ENCODE data around the gene ASTL. TPM values are rescaled to one million over a fixed set of nuclear protein-coding genes. Genes with fewer than 3 reads are reported as not detected.

ASTL gene
- total RNA-seq, 1 donor from 2014 or later = not detected

DNA sequence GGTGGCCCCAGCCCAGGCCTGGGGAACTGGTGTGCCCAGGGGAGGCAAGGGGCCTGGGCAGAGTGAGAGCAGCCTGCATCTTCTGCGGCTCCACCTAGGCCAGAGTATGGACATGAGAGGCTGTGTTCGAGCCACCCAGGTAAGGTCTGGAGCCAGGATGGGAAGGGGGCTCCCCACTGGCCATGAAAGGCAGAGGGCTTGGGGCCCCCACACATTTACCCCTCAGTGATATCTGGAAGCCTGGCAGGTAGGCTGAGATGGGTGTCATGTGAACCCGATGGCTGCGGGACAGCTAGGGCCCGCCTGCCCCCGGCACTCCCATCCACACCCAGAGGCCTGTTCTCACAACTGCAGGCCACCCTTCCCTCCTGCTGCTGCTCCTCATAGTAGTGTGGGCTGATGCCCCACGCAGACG is 35.1 kb downstream of the ASTL start:
- Mint-ChIP-seq H3K27ac (ENCODE audit: unreplicated experiment) (no peak overlapping the region), H3K27me3 (ENCODE audit: unreplicated experiment) (peaks cover 4% of the 10 kb centered on the region), H3K4me3 (ENCODE audit: unreplicated experiment) (no peak overlapping the region), H3K4me1 (ENCODE audit: low read depth, unreplicated experiment) (peaks cover 9% of the 10 kb centered on the region), H3K9me3 (ENCODE audit: unreplicated experiment) (peaks cover 5% of the 10 kb centered on the region), H3K36me3 (ENCODE audit: unreplicated experiment) (peaks cover 10% of the 10 kb centered on the region)
- TF ChIP-seq, protein P1, sequence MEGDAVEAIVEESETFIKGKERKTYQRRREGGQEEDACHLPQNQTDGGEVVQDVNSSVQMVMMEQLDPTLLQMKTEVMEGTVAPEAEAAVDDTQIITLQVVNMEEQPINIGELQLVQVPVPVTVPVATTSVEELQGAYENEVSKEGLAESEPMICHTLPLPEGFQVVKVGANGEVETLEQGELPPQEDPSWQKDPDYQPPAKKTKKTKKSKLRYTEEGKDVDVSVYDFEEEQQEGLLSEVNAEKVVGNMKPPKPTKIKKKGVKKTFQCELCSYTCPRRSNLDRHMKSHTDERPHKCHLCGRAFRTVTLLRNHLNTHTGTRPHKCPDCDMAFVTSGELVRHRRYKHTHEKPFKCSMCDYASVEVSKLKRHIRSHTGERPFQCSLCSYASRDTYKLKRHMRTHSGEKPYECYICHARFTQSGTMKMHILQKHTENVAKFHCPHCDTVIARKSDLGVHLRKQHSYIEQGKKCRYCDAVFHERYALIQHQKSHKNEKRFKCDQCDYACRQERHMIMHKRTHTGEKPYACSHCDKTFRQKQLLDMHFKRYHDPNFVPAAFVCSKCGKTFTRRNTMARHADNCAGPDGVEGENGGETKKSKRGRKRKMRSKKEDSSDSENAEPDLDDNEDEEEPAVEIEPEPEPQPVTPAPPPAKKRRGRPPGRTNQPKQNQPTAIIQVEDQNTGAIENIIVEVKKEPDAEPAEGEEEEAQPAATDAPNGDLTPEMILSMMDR (IDR thresholded peaks at IDR 0.05; ENCODE audit: partially characterized antibody, unreplicated experiment) = no peak
- peak; percentile 23 for DNase-seq

DNA sequence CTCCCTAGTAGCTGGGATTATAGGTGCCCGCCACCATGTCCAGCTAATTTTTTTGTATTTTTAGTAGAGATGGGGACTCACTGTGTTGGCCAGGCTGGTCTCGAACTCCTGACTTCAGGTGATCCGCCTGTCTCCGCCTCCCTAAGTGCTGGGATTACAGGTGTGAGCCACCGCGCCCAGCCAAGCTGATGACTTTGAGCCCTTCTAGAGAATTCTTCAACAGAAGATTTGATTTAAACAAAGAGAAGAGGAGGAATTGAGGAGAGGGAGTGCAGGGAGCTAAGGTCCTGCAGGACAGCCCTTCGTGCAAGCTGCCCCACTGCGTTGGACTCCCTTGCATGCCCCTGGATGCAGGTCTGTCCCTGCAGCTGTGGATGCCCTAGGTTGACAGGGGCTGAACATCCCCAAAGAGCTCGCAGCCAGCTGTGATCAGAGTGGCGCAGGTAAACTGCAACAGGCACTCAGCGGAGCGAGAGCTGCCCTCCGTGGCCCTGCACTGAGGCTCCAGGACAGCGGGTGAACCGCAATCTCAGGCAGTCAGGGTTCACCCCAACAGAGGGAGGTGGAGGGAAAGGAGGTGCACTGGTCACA is 35.6 kb downstream of the ASTL start:
- TF ChIP-seq, protein P1 (IDR thresholded peaks at IDR 0.05; ENCODE audit: partially characterized antibody, unreplicated experiment) = no peak
- DNase-seq = no peak
- Mint-ChIP-seq H3K27me3 (ENCODE audit: unreplicated experiment) (peaks cover 5% of the 10 kb centered on the region), H3K27ac (ENCODE audit: unreplicated experiment) (no peak overlapping the region), H3K9me3 (ENCODE audit: unreplicated experiment) (peaks cover 5% of the 10 kb centered on the region), H3K4me3 (ENCODE audit: unreplicated experiment) (no peak overlapping the region), H3K4me1 (ENCODE audit: low read depth, unreplicated experiment) (peaks cover 7% of the 10 kb centered on the region), H3K36me3 (ENCODE audit: unreplicated experiment) (peaks cover 10% of the 10 kb centered on the region)

DNA sequence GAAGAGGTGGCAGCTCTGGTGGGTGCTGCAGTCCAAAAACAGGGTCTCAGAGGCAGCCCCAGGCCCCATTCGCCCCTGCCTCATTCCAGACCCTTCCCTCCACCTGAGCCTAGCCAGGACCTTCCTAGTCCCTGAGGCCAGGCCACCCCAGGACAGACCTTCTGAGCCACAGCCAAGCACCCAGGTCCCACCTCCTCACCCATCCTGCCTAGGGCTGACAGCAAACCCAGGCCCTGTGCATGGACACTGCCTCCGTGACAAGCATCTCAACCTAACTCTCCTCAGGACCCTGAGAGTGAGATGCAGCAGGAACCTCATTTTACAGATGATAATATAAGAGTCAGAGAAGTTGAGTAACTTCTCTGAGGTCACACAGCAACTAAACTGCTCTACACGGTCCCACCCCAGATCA is 37.4 kb downstream of the ASTL start:
- no peak overlapping the region for H3K27ac Mint-ChIP-seq (ENCODE audit: unreplicated experiment)
- H3K9me3 Mint-ChIP-seq (ENCODE audit: unreplicated experiment) = peaks cover 4% of the 10 kb centered on the region
- peaks cover 5% of the 10 kb centered on the region for H3K27me3 Mint-ChIP-seq (ENCODE audit: unreplicated experiment)
- peaks cover 21% of the 10 kb centered on the region for H3K36me3 Mint-ChIP-seq (ENCODE audit: unreplicated experiment)
- H3K4me3 Mint-ChIP-seq (ENCODE audit: unreplicated experiment) = no peak overlapping the region
- peak; percentile 3 for DNase-seq
- peaks cover 7% of the 10 kb centered on the region for H3K4me1 Mint-ChIP-seq (ENCODE audit: low read depth, unreplicated experiment)
- TF ChIP-seq, protein P1 (IDR thresholded peaks at IDR 0.05; ENCODE audit: partially characterized antibody, unreplicated experiment) = no peak

DNA sequence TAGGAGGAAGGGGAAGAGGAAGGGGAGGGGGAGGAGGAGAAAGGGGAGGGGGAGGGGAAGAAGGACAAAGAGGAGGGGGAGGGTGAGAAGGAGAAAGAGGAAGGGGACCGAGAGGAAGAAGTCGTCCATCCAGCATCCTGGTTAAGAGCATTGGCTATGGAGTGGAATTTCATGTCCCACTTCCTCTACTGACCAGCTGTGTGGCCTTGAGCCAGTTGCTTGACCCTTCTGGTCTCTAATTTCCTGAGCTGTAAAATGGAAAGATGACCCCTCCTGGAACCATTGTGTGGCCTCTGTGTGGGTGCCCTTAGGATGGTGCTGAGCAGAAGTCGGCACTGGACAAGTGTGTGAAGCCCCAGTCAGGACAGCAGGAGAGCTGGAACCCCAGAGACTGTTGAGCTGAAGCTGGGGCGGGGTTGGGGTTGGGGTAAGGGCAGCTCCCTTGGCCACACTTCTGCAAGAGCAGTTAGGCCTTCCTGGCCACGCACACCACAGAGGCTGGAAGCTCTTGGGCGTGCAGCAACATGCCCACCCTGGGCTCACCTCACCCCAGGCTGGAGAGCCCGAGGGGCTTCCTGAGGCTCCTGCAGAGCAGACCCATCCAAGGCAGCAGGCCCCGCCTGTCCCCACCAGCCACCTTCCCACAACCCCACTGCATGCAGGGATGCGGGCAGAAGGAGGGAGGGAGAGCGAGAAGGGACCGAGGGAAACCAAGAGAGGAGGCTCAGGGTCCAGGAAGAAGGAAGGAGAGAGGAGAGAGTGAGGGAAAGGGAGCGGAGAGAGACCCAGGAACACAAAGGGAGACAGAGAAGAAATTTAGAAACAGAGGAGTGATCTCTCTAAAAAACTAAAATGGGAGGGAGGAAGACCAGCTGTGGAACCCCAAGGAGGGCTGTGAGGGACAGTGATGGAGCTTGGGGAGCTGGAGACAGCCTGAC is 38.2 kb downstream of the ASTL start:
- H3K4me1 Mint-ChIP-seq (ENCODE audit: low read depth, unreplicated experiment) = peaks cover 7% of the 10 kb centered on the region
- peak; percentile 12 for DNase-seq
- H3K4me3 Mint-ChIP-seq (ENCODE audit: unreplicated experiment) = no peak overlapping the region
- no peak overlapping the region for H3K27ac Mint-ChIP-seq (ENCODE audit: unreplicated experiment)
- TF ChIP-seq, protein P1 (IDR thresholded peaks at IDR 0.05; ENCODE audit: partially characterized antibody, unreplicated experiment) = no peak
- H3K27me3 Mint-ChIP-seq (ENCODE audit: unreplicated experiment) = peaks cover 5% of the 10 kb centered on the region
- peaks cover 15% of the 10 kb centered on the region for H3K36me3 Mint-ChIP-seq (ENCODE audit: unreplicated experiment)
- peaks cover 4% of the 10 kb centered on the region for H3K9me3 Mint-ChIP-seq (ENCODE audit: unreplicated experiment)
